Endothelial cell of umbilical vein (primary cell): ENCODE data around the gene NEK4. TPM values are rescaled to one million over a fixed set of nuclear protein-coding genes. Genes with fewer than 3 reads are reported as not detected.

Experiments used
- BruUV-seq: library from RNA; stranded (reverse); fragments of 400-500 nt; replicated peaks from 2 replicates; lab custom pipeline; 2021; lab: Mats Ljungman, UMichigan
- CTCF ChIA-PET: fragments of 300-600, 350-600 bp; sonication (Branson Sonifier 250); formaldehyde crosslinking; loops from one replicate; lab custom pipeline; 2021; ENCODE audit warnings: antibody characterized with exemption, inconsistent platforms; lab: Charles Lee
- POLR2A ChIA-PET: fragments of 300-600, 350-600 bp; sonication (Branson Sonifier 250); formaldehyde crosslinking; loops from one replicate; lab custom pipeline; 2021; ENCODE audit warnings: antibody characterized with exemption, inconsistent platforms; lab: Charles Lee
- DNase-seq: peaks from one replicate; pipeline ENCODE4 v3.0.0-alpha.2; 2011; ENCODE audit warnings: low read depth, low spot score
- FAIRE-seq: peaks from 2 replicates; lab custom pipeline; 2011; peaks lifted over from hg19 to GRCh38; lab: Jason Lieb, UNC
- H2AFZ ChIP-seq: 2 replicates; pipeline ENCODE4 v1.6.0; 2012; ENCODE audit warnings: low read depth, low read length, control low read depth, inconsistent platforms
- H3K27ac ChIP-seq: 2 replicates; pipeline ENCODE4 v1.5.1; 2011; ENCODE audit warnings: low read depth, mild to moderate bottlenecking, control low read depth, low read length, moderate library complexity; ENCODE audit not compliant: insufficient read depth
- H3K27me3 ChIP-seq, 2 experiments: 2 replicates each; pipeline versions ENCODE4 v1.6.0 to v1.6.1; 2011; ENCODE audit warnings: low read length in 2 of 2, mixed read lengths in 1 of 2; ENCODE audit not compliant: control insufficient read depth in 2 of 2, insufficient read depth in 2 of 2
- H3K36me3 ChIP-seq, 2 experiments: 2 replicates in 1 of 2; 3 replicates in 1 of 2; pipeline ENCODE4 v1.5.1; 2011; ENCODE audit warnings: low read length in 2 of 2, mild to moderate bottlenecking in 1 of 2, moderate library complexity in 1 of 2; ENCODE audit not compliant: control insufficient read depth in 2 of 2, insufficient read depth in 2 of 2; ENCODE audit errors: extremely low read depth in 1 of 2
- H3K4me1 ChIP-seq: 3 replicates; pipeline ENCODE4 v1.5.1; 2011; ENCODE audit warnings: mild to moderate bottlenecking, low read length; ENCODE audit not compliant: control insufficient read depth, insufficient read depth; ENCODE audit errors: extremely low read depth
- H3K4me2 ChIP-seq: 2 replicates; pipeline ENCODE4 v1.6.1; 2011; ENCODE audit warnings: low read length, control low read depth, mixed read lengths; ENCODE audit not compliant: insufficient read depth
- H3K4me3 ChIP-seq, 3 experiments: fragments of 200-600 bp in 1 of 3; sonication (generic), shearing (Covaris generic) in 1 of 3; replicated peaks in 1 of 3; 2 replicates each; pipeline ENCODE4 v1.5.1; 2011 to 2016; ENCODE audit warnings: control low read depth in 3 of 3, low read length in 3 of 3, mild to moderate bottlenecking in 2 of 3, inconsistent platforms in 1 of 3, low read depth in 1 of 3, moderate library complexity in 1 of 3; ENCODE audit not compliant: insufficient read depth in 1 of 3
- H3K79me2 ChIP-seq: 2 replicates; pipeline ENCODE4 v1.6.0; 2012; ENCODE audit warnings: low read length, inconsistent platforms; ENCODE audit not compliant: control insufficient read depth, insufficient read depth
- H3K9ac ChIP-seq: replicated peaks from 2 replicates; pipeline ENCODE3; 2011; ENCODE audit warnings: low read length, control low read depth; ENCODE audit not compliant: insufficient read depth; ENCODE audit errors: extremely low read depth
- H3K9me1 ChIP-seq: replicated peaks from 3 replicates; pipeline ENCODE4 v1.6.0; 2011; ENCODE audit warnings: mild to moderate bottlenecking, low read length; ENCODE audit not compliant: control insufficient read depth, insufficient read depth; ENCODE audit errors: extremely low read depth
- H3K9me3 ChIP-seq: replicated peaks from 2 replicates; pipeline ENCODE4 v1.5.1; 2012; ENCODE audit warnings: low read length, inconsistent platforms; ENCODE audit not compliant: control insufficient read depth, insufficient read depth
- H4K20me1 ChIP-seq: replicated peaks from 2 replicates; pipeline ENCODE3; 2011; ENCODE audit warnings: mild to moderate bottlenecking, low read length; ENCODE audit not compliant: control insufficient read depth, insufficient read depth; ENCODE audit errors: extremely low read depth
- CTCF ChIP-seq, 2 donors: IDR thresholded peaks; 1 replicate in 1 of 2; 2 replicates in 1 of 2; pipeline ENCODE4 v1.5.1; 2011; ENCODE audit warnings: low read length in 2 of 2, mild to moderate bottlenecking in 2 of 2, moderate library complexity in 2 of 2, control low read depth in 1 of 2, inconsistent platforms in 1 of 2, low read depth in 1 of 2; ENCODE audit not compliant: insufficient read depth in 1 of 2; ENCODE audit errors: extremely low read depth in 1 of 2
- EZH2 ChIP-seq: IDR thresholded peaks from 2 replicates; pipeline ENCODE4 v1.6.1; 2012; ENCODE audit warnings: borderline replicate concordance, low read depth, mild to moderate bottlenecking, moderate library complexity, low read length, inconsistent platforms; ENCODE audit not compliant: severe bottlenecking
- FOS ChIP-seq: IDR thresholded peaks from 2 replicates; pipeline ENCODE4 v1.6.1; 2011; ENCODE audit warnings: mild to moderate bottlenecking, low read length, moderate library complexity, borderline replicate concordance; ENCODE audit not compliant: insufficient read depth
- GATA2 ChIP-seq: IDR thresholded peaks from 2 replicates; pipeline ENCODE4 v1.7.0; 2011; ENCODE audit warnings: low read depth, mild to moderate bottlenecking, moderate library complexity, mixed read lengths, low read length; ENCODE audit not compliant: insufficient read length, insufficient read depth
- JUN ChIP-seq: IDR thresholded peaks from 2 replicates; pipeline ENCODE4 v1.6.1; 2011; ENCODE audit warnings: borderline replicate concordance, low read depth; ENCODE audit not compliant: insufficient read length, insufficient read depth
- MYC ChIP-seq: IDR thresholded peaks from one replicate; pipeline ENCODE4 v1.6.1; 2011; ENCODE audit warnings: mild to moderate bottlenecking, low read depth, low read length
- POLR2A ChIP-seq: IDR thresholded peaks from 2 replicates; pipeline ENCODE4 v1.6.1; 2012; ENCODE audit warnings: low read depth, mild to moderate bottlenecking, control low read depth, low read length
- POLR2AphosphoS5 ChIP-seq: IDR thresholded peaks from 2 replicates; pipeline ENCODE4 v1.6.1; 2012; ENCODE audit warnings: low read depth, mild to moderate bottlenecking, control low read depth, low read length, moderate library complexity; ENCODE audit not compliant: insufficient read depth
- dilution Hi-C: fragments of 300-500 bp; cut with MboI; formaldehyde crosslinking; loops from one replicate; pipeline ENCODE4 v1.15.0; 2019; ENCODE audit warnings: low sequenced_read_pairs; ENCODE audit not compliant: extremely low pct_ligation_motif_present
- intact Hi-C: fragments of 100-400 bp; cut with micrococcal nuclease; formaldehyde crosslinking; loops from one replicate; pipeline ENCODE4 v1.10.0; 2022
- polyA plus RNA-seq, 4 experiments: library from polyadenylated mRNA; depleted of rRNA in 3 of 4; stranded (reverse) in 3 of 4; unstranded in 1 of 4; fragments of >200 nt; gene quantifications; 2 replicates each; pipeline versions ENCODE4 v1.2.1 to v1.2.3, GENCODE V29; 2011 to 2012; ENCODE audit warnings: missing spikeins in 1 of 4
- total RNA-seq: library from RNA; stranded (reverse); gene quantifications from 2 replicates; pipeline ENCODE4 v1.2.3, GENCODE V29; 2021
- TF ChIP-seq, protein P1 (sequence below): IDR thresholded peaks from 2 replicates; pipeline ENCODE4 v1.6.1; 2011; ENCODE audit not compliant: insufficient read depth, insufficient read length

Gene NEK4
- total and polyA plus RNA-seq, 2 donors (not counting 3 experiments of a cell fraction or from before 2014, with no cell fraction given) = 4.4 to 20.8 TPM

DNA sequence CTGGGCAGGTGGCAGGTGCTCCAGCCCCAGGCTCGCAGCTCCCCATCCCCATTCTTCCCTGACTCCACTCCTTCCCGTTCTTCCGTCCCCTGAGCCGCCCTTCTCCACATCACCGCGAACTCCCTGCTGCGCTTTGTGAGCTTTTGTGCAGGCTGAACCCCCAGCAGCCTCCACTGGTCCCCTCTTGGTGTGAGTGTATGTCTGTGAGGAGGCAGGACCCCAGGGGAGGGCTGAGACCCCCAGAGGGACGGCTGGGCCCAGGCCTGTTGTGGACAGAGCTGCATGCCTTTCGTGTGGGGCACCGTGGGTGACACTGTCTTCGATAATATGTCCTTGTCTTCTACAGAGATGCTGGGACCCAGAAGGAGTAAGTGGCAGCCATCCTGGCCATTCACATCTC lies 16.5 kb upstream of the NEK4 start:
- no peaks in the 10 kb centered on the region for H3K4me1 ChIP-seq
- FAIRE-seq (no peak), DNase-seq (no peak)
- no peaks in the 10 kb centered on the region for H3K79me2 ChIP-seq
- no peak overlapping the region for H3K4me2 ChIP-seq
- peaks cover 0 to under 1% of the 10 kb centered on the region in 2 experiments for H3K27me3 ChIP-seq
- no peak overlapping the region for H3K4me3 ChIP-seq
- CTCF ChIA-PET = interaction anchor here (1.1 to 1.7 kb wide), 2 partner anchors 12 to 13 kb away, joined by 3 to 5 read pairs; no protein-coding TSS in a partner anchor
- no peak overlapping the region for H3K27ac ChIP-seq
- H4K20me1 ChIP-seq = no peaks in the 10 kb centered on the region
- no peak overlapping the region for H2AFZ ChIP-seq
- H3K9ac ChIP-seq = no peak overlapping the region
- dilution Hi-C loops (no loop called here), intact Hi-C loops (no loop called here)
- BruUV-seq = no TSS peak
- no peaks in the 10 kb centered on the region for H3K9me1 ChIP-seq
- TF ChIP-seq CTCF (IDR thresholded peaks at IDR 0.05; ENCODE audit: extremely low read depth in 1 of 2, insufficient read depth in 1 of 2, low read depth in 1 of 2, low read length in 2 of 2) = no peak
- TF ChIP-seq JUN = no peak
- no peak for TF ChIP-seq GATA2
- no peak for TF ChIP-seq POLR2A
- TF ChIP-seq POLR2AphosphoS5 = no peak
- no peak for TF ChIP-seq FOS
- TF ChIP-seq MYC = no peak
- TF ChIP-seq EZH2 = no peak
- TF ChIP-seq, protein P1, sequence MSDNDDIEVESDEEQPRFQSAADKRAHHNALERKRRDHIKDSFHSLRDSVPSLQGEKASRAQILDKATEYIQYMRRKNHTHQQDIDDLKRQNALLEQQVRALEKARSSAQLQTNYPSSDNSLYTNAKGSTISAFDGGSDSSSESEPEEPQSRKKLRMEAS = no peak
- no peaks in the 10 kb centered on the region for H3K9me3 ChIP-seq
- no peaks in the 10 kb centered on the region for H3K36me3 ChIP-seq
- POLR2A ChIA-PET = no interaction called here
